NCI-H1048 (cell line): ENCODE measurements around the gene TAMALIN.

Experiments
- DNase-seq: peaks from one replicate; lab custom pipeline; 2025; lab: John Stamatoyannopoulos, UW

The TAMALIN gene

DNA sequence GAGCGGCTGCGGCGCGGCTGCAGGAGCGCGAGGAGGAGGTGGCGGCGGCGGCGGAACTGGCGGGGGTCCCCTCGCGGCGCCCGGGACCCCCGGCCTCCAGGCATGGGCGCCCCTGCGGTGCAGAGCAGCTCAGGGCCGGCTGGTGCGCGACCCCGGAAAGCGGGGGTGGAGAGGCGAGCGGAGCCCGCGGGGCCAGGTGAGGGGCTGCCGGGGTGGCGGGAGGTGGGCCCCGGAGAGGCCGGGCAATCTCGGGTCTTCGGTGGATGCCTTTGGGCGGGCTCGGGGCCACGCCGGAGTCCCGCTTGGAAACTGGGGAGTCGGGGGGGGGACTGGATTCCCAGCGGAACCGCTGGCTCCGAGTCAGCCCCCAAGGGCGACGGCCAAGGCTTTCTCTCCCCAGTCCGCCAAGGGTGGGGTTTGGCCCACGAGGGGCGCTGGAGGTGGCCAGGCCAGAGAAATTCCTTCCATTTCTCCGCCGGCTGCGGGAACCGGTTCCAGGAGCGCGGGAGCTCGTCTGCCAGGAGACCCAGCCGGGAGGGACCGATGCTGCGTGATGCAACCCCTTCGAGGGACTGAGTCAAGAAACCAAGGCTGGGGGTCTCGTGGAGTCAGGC, 30.6 kb downstream of the TAMALIN start:
- no peak for DNase-seq

DNA sequence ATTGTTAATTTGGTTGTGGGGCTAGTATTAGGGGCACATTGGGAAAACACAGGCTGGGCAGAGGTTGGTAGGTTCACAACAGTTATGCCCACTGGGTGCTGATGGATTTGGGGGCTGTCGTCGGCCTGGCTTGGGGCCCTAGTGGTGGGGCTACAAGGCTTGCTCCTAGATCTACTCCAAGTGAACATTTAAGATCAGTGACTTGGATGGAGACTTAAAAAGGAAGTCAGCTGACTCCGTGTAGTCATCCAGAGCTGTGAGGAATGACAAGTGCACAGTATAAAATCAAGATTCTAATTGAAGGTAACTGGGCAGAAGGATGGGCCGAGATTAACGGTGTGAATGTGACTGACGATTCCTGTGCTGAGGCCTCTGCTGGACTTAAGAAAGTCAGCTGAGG, 31.7 kb downstream of the TAMALIN start:
- DNase-seq = no peak

DNA sequence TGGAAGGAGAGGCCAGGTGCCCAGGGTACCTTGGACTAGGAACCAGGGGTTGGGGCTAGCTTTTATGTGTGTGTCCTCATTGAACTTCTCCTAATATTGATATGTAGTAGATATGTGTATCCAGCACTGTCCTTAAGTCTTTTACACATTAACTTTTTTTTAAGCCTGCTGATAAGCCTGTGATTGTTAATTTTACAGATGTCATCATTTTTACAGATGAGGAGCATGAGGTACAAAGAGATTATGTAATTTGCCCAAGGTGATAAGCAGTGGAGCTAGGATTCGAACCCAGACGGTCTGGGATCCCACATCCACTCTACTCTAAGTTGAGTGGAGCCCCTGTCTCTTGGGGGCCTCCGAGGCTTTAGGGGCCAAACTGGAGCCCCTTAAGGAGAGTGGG, 34.3 kb downstream of the TAMALIN start:
- no peak for DNase-seq

DNA sequence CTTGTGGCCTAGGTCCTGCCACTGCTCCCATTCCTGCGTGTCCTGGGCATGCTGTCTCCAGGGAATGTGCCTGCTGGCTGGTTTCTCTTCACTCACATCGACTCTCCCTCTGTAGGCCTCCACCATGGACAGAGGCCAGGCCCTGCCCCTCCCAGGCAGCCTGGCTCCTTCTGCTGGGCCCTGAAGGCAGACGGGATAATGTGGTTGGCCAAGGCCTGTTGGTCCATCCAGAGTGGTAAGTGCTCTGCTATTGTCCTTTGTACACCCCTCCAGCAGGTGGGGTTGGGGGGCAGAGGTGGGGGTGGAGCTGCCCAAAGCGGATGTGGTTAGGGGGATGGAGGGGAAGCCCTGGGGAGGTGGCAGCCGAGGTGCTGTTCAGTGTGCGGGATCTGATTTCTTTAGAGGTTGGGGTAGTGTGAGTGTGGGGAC, 35.0 kb downstream of the TAMALIN start:
- DNase-seq = no peak

DNA sequence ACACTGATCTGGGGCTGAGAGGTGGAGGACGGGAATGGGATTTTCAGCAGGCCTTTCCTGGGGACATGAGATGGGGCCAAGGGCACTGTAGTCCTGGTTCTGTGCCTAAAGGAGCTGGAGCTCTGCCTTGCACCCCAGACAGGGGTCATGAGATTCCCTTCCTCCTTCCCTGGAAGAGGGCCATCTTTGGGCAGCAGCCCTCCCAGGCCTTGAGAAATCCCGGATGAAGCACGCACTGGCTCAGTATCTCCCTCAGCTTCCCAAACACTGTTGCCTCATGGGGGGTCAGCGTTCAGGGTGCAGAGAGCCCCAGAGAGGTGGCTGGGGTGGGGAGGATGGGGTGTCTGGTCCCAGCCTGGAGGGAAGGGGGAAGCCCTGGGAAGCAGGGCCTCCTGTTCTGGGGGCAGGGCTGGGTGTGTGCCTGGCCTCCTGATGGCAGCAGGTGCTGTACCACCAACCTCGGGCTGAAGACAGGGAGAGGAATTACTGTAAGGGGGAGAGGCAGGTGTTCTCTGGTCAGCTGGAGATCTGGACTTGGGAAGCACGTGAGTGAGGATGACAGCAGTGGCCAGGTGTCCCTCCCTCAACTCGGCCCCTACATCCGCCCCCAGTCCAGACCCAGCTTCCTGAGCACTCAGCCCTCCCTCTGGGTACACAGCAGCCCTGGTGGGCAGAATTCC, 36.1 kb downstream of the TAMALIN start:
- DNase-seq = no peak

DNA sequence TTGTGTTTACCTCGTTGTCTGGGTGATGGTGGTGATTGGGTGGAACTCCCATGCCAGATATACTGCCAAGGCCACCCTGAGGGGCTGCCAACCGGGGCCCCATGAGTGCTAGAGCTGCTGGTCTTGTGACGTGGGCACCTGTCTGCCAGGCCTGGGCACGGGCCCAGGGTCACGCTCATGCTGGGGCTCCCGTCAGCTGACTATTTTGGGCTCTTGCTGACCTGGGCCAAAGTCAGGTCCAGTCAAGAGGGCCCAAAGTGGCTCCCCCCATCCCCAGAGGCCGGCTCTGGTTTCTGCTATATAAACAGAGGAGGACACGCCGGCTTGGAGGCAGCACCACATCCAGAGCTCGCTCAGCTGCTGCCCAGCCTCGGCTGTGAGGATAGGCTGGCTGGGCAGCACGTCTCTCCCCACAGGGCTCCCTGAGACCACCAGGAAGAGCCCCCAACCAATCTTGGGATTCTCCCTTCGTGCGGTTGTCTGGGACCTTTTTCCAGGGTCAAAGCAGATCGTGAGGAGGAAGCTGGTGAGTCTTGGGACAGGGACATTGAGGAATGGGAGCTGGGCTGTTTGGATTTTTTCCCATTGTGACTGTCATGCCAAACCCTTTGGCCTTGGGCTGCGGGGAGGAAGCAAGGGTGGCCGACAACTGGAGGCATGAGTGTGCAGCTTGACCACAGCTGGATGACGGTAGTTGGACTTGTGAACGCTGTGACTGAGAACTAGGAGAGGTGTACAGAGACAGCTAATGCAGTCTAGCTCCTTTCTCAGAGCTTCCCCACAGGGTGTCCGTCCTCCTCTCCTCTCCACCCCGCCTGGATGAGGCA, 36.9 kb downstream of the TAMALIN start:
- DNase-seq = no peak

DNA sequence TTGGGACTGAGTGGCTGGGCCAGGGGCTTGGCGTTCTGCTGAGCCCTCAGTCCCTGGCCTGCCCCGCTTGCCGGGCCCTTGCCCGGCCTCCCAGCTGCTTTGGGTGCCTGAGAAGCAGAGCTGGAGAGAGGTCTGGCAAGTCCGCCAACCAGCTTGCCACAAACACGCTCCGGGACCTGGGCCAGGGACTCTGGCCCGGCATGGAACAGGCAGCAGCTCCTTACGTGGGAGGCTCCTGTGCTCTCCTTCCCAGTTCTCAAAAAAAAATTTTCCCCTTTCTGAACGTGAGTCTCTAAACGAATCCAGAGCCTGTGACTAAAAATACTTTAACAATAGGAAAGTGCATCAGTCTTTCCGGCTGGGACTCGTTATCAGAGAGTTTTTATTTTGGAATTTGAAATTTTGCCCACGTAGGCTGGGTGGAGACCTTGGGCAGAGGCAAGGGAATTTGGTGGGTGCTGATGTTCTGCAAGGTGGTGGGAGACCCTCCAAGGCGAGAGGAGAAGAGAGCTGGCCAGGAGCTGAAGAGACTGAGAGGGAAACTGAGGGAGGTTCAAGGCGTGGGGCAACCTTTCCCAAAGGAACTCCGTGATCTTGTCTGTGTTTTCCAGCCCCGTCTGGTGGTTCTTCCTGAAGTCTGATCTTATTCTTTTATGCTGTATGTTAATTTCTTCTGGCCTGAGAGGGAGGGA, 37.7 kb downstream of the TAMALIN start:
- DNase-seq = no peak

DNA sequence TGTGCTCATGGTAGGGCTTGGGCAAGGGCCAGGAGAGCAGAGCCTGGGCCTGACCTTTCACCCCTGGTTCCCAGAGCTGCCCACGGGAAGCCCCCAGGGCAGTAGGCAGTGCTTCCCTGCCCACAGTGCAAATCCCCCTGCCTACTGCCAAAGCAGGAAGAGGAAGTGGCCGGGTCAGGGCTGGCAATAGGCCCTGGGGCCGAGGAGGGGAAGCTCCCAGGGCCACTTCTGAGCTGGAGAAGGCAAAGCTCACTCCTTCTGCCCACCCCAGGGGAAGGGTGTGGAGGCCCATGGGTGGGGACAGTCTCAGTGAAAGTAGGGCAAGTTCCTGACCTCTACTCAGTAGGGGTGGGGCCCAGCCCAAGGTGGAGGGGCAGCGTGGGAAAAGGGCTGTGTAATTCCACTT, 39.1 kb downstream of the TAMALIN start:
- DNase-seq = no peak

DNA sequence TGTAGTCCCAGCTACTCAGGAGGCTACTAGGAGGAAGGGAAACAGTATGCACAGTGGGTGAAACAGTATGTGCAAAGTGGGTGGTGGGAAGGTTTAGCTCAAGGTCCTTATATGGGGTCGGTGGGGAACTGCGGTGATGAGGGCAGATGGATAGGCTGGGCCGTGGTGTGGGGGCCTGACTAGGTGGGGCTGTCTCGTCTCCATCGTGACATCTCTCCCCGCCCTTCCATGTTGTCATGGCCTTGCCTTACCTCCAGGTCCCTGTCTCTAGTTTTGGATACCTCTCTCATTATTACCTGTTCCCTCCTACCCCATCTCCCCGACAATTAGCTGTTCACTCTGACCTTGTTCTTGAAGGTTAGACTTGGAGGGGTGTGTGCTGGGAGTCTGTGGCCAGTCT, 40.1 kb downstream of the TAMALIN start:
- no peak for DNase-seq

DNA sequence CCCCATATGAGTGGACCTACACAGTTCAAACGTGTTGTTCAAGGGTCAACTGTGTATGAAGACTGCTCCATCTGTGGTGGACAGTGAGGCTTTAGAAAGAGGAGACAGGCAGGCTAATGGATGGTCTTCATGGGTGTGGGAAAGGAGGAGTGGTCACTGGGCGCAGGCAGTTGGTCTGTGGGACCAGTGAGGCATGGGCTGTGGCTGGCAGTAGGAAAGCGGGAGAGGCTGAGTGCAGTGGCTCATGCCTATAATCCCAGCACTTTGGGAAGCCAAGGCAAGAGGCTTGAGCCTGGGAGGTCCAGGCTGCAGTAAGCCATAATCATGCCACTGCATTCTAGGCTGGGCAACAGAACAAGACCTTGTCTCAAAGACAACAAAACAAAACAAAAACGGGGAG, 42.5 kb downstream of the TAMALIN start:
- DNase-seq = no peak

DNA sequence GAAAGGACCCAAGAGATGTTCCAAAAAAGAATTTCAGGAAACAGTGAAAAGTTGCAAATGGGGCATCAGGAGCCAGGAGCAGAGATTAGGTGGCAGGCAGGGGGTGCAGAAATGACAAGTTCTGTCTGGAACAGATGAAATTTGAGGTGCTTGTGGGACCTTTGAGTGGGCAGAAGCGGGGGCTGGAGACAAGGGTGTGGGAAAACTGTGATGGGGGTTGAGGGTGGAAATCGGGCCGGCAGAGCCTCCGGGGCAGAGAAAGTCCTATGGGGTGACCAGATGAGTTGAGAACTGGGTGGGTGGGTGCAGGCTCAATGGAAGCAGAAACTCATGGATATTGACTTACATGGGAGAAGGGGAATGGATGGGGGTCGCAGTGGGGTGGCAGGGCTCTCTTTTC, 42.9 kb downstream of the TAMALIN start:
- no peak for DNase-seq

DNA sequence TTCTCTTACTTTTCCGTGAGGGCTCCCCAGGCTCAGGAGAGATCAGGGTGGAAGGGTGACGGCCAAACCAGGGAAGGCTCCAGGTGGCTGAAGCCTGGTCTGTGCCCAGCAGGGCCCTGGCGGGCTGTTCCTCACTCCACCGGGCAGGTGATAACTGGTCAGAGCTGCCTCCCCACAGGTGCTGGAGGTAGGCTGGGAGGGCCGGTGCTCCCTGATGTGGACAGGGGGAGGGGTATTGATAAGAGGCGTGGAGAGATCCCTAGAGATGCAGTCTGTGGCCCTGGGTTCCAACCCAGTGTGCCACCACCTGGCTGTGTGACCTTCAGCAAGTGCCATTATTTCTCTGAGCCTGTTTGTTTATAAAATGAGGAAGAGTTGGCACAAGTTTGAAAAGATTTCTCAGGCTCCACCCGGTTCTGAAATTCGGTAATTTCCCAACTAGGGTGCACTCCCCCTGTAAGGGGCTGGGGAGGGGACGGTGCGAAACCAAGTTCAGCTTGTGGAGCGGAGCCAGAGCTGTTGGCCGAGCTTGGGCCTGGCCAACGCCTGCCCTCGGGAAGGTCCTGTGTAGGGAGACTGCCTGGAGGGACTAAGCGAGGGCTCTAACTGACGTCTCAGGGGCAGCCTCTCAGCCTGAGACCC, 43.5 kb downstream of the TAMALIN start:
- DNase-seq = no peak

DNA sequence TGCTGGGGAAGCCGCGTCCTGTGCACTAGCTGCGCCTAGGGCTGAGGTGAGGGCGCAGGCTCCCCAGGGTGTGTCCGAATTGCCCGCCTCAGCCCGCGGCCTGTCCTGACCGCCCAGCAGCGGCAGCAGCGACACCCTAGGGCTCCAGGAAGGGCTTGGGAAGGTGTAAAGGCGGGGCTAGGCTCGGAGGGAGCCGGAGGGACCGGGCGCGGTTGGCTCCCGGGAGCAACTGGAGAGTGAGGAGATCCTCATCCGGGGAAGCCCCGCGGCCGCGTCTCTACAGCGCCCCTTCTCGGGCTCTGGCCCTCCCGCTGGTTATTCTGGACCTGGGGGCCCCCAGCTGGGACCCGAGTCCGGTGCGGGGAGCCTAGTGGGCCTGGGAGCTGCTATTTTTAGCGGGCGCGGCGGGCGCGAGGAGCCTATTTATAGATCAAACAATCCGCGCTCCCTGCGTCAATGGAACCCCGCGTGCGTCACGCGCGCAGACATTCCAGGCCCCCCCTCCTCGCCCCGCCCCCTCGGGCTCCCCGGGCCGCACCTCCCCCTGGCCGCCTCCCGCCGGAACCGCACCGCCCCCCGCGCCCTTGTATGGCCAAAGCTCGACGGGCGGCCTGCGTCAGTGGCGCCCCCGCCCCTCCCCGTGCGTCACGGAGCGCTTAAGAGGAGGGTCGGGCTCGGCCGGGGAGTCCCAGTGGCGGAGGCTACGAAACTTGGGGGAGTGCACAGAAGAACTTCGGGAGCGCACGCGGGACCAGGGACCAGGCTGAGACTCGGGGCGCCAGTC, 44.2 kb downstream of the TAMALIN start, which contains the start of gene NR4A1:
Gene NR4A1, plus strand, starts transcription at position 685 of the 784 bp plus-strand sequence. CDS start 2,887 bp downstream, outside the sequence.
- peak; percentile 88 for DNase-seq

DNA sequence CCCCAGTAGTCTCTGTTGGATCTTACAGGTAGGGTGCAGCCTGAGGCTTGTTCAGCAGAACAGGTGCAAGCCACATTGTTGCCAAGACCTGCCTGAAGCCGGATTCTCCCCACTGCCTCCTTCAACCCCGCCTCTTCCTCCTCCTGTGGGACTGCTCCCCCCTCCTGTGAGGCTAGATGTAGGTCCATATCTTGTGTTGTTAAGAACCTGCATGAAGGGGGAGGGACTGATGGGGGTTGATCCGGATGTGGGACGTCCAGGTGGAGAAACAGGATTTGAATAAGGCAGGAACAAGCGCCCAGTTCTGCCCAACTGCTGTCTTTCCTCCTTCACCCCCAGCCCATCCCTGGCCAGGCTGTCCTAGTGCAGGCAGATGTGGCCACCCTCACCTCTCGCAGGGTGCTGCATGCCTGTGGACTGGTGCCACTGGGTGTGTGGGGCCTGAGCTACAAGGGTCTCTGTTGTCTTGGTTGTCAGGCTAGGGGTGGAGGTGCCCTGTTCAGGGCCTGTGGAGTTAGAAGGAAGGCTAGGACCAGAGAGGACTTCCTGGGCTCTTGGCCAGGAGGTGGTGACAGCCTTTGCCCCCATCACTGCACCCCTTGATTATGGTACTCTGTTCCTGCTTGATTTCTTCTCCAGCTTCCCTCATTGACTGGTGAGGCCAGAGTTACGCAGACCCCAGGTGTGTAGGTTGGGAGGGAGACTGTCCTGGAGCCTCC, 45.9 kb downstream of the TAMALIN start:
- no peak for DNase-seq

DNA sequence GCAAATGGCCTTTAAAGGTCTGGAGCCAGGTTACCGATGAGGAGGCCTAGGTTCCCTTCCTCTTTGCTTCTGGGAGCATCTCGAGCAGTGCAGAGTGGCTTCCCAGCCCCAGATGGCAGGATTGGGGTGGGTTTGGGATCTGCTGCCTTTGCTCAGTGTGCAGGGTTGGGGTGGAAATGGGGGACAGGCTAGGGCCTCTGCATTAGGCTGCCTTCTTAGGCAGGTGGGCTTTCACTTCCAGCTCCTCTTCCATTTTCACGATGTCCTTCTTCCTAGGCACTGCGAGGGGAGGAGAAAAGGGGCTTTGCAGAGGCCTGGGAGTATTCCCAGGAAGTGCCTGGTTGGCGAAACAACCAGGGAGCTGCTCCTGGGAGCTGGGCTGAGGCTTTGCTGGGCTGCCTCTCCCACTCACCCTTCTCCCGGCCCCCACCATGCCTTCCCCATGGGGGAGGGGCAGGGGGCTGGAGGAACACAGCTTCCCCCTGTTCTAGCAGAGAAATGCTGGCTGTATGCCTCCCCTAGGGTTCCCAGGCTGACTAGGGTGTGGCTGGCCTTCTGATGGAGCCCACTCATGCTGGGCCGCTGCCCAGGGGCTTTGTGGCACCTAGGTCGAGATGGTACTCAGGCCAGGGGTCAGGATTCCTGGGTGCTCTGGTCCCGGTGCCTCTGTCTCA, 46.9 kb downstream of the TAMALIN start:
- DNase-seq = no peak

DNA sequence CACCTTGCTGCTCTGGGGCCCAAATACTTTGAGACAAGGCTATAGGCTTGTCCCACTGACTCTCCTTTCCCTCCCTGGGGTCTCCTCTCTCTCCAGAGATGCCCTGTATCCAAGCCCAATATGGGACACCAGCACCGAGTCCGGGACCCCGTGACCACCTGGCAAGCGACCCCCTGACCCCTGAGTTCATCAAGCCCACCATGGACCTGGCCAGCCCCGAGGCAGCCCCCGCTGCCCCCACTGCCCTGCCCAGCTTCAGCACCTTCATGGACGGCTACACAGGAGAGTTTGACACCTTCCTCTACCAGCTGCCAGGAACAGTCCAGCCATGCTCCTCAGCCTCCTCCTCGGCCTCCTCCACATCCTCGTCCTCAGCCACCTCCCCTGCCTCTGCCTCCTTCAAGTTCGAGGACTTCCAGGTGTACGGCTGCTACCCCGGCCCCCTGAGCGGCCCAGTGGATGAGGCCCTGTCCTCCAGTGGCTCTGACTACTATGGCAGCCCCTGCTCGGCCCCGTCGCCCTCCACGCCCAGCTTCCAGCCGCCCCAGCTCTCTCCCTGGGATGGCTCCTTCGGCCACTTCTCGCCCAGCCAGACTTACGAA, 47.6 kb downstream of the TAMALIN start:
- no peak for DNase-seq

DNA sequence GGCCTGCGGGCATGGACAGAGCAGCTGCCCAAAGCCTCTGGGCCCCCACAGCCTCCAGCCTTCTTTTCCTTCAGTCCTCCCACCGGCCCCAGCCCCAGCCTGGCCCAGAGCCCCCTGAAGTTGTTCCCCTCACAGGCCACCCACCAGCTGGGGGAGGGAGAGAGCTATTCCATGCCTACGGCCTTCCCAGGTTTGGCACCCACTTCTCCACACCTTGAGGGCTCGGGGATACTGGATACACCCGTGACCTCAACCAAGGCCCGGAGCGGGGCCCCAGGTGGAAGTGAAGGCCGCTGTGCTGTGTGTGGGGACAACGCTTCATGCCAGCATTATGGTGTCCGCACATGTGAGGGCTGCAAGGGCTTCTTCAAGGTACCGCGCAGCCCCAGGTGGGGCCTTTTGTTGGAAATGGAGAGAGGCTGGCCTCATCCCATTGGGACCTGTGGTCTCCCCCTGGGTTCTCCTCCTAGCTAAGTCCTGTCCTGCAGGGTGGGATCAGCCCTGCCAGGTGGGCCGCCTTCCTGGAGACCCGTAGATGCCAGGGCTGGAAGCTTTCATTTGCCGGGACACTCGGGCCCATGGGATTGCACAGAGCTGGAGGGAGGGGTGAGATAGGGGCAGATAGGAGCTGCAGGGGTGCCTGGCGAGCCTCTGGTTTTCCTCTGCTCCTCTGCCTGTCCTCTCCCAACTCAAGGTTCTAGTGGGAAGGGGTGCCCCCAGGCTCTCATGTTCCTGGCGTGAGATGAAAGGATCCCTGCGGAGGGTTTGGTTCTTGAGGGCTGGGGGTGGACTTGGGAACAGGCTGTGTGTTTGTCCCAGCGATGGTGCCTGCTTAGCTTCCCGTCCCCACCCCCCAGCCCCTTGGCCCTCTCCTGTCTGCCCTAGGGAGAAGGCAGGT, 48.3 kb downstream of the TAMALIN start:
- no peak for DNase-seq
